ENCODE measurements around the gene PPY.

DNA sequence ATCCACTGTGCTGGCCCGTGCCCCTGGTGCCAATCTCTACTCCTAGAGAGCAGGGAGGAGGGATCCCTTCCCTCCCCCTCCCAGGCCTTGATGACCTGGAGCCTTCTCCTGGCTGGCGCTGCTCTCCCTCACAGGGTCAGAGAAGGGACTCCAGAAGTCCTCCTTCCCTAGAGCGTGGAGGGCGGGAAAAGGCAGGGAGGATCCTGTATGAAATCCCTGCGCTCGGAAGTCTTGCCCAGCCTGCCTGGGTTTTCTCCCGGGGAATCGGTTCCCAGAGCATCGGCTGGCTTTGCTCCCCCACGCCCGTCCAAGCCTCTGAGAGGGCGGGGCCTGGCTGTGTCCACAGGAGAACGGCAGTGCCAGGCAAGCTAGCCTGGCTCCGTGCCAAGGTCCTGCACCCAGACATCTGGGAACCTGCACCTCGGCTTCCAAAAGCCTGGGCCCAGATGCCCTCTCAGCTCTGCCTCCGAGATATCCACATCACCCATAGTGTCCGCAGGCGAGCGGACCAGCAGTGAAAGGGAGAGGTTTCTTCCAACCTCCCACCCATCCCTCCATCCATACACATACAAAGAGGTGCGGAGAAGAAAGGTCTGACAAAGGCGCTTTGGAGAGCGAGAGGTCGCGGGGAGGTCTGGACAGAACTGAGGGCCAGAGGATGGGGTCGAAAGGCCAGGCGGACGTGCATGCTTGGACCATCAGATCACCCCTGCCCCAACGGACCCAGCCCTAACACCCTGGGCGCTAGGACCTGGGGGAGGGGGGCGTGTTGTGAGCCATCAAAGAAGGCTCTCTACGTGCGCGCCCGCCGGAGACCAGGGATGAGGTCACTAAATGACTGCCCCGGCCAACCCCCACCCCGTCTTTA lies 36.1 kb downstream of the PPY start:
- TF ChIP-seq, protein P1, sequence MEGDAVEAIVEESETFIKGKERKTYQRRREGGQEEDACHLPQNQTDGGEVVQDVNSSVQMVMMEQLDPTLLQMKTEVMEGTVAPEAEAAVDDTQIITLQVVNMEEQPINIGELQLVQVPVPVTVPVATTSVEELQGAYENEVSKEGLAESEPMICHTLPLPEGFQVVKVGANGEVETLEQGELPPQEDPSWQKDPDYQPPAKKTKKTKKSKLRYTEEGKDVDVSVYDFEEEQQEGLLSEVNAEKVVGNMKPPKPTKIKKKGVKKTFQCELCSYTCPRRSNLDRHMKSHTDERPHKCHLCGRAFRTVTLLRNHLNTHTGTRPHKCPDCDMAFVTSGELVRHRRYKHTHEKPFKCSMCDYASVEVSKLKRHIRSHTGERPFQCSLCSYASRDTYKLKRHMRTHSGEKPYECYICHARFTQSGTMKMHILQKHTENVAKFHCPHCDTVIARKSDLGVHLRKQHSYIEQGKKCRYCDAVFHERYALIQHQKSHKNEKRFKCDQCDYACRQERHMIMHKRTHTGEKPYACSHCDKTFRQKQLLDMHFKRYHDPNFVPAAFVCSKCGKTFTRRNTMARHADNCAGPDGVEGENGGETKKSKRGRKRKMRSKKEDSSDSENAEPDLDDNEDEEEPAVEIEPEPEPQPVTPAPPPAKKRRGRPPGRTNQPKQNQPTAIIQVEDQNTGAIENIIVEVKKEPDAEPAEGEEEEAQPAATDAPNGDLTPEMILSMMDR (IDR thresholded peaks at IDR 0.05) = no peak
- TF ChIP-seq POLR2A (IDR thresholded peaks at IDR 0.05) = no peak
